ENCODE results near the gene OPA1.

- TF ChIP-seq CTCF (conservative IDR thresholded peaks at IDR 0.05; ENCODE audit: low read depth in 2 of 2), result no peak
- TF ChIP-seq REST (IDR thresholded peaks at IDR 0.05; ENCODE audit: unreplicated experiment), result no peak
- no peak for TF ChIP-seq POLR2AphosphoS5 (IDR thresholded peaks at IDR 0.05; ENCODE audit: low read depth)
- TF ChIP-seq EZH2 (IDR thresholded peaks at IDR 0.05; ENCODE audit: low read depth, unreplicated experiment), result no peak
- no peak for TF ChIP-seq EZH2phosphoT487 (IDR thresholded peaks at IDR 0.05; ENCODE audit: unreplicated experiment)
- TF ChIP-seq, protein P1, sequence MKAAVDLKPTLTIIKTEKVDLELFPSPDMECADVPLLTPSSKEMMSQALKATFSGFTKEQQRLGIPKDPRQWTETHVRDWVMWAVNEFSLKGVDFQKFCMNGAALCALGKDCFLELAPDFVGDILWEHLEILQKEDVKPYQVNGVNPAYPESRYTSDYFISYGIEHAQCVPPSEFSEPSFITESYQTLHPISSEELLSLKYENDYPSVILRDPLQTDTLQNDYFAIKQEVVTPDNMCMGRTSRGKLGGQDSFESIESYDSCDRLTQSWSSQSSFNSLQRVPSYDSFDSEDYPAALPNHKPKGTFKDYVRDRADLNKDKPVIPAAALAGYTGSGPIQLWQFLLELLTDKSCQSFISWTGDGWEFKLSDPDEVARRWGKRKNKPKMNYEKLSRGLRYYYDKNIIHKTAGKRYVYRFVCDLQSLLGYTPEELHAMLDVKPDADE (IDR thresholded peaks at IDR 0.05), result no peak
- no peak for TF ChIP-seq ZNF331 (CRISPR knock-in tag; IDR thresholded peaks at IDR 0.05; ENCODE audit: low read depth)
- TF ChIP-seq STAT1 (IDR thresholded peaks at IDR 0.05; ENCODE audit: unreplicated experiment), result no peak
- TF ChIP-seq CREB1 (CRISPR knock-in tag; IDR thresholded peaks at IDR 0.05; ENCODE audit: low read depth), result no peak
- no peak for TF ChIP-seq ZNF114 (CRISPR knock-in tag; IDR thresholded peaks at IDR 0.05)
- TF ChIP-seq JUNB (IDR thresholded peaks at IDR 0.05; ENCODE audit: unreplicated experiment), result no peak
- TF ChIP-seq NANOG (IDR thresholded peaks at IDR 0.05; ENCODE audit: borderline replicate concordance), result no peak
- TF ChIP-seq, protein P2, sequence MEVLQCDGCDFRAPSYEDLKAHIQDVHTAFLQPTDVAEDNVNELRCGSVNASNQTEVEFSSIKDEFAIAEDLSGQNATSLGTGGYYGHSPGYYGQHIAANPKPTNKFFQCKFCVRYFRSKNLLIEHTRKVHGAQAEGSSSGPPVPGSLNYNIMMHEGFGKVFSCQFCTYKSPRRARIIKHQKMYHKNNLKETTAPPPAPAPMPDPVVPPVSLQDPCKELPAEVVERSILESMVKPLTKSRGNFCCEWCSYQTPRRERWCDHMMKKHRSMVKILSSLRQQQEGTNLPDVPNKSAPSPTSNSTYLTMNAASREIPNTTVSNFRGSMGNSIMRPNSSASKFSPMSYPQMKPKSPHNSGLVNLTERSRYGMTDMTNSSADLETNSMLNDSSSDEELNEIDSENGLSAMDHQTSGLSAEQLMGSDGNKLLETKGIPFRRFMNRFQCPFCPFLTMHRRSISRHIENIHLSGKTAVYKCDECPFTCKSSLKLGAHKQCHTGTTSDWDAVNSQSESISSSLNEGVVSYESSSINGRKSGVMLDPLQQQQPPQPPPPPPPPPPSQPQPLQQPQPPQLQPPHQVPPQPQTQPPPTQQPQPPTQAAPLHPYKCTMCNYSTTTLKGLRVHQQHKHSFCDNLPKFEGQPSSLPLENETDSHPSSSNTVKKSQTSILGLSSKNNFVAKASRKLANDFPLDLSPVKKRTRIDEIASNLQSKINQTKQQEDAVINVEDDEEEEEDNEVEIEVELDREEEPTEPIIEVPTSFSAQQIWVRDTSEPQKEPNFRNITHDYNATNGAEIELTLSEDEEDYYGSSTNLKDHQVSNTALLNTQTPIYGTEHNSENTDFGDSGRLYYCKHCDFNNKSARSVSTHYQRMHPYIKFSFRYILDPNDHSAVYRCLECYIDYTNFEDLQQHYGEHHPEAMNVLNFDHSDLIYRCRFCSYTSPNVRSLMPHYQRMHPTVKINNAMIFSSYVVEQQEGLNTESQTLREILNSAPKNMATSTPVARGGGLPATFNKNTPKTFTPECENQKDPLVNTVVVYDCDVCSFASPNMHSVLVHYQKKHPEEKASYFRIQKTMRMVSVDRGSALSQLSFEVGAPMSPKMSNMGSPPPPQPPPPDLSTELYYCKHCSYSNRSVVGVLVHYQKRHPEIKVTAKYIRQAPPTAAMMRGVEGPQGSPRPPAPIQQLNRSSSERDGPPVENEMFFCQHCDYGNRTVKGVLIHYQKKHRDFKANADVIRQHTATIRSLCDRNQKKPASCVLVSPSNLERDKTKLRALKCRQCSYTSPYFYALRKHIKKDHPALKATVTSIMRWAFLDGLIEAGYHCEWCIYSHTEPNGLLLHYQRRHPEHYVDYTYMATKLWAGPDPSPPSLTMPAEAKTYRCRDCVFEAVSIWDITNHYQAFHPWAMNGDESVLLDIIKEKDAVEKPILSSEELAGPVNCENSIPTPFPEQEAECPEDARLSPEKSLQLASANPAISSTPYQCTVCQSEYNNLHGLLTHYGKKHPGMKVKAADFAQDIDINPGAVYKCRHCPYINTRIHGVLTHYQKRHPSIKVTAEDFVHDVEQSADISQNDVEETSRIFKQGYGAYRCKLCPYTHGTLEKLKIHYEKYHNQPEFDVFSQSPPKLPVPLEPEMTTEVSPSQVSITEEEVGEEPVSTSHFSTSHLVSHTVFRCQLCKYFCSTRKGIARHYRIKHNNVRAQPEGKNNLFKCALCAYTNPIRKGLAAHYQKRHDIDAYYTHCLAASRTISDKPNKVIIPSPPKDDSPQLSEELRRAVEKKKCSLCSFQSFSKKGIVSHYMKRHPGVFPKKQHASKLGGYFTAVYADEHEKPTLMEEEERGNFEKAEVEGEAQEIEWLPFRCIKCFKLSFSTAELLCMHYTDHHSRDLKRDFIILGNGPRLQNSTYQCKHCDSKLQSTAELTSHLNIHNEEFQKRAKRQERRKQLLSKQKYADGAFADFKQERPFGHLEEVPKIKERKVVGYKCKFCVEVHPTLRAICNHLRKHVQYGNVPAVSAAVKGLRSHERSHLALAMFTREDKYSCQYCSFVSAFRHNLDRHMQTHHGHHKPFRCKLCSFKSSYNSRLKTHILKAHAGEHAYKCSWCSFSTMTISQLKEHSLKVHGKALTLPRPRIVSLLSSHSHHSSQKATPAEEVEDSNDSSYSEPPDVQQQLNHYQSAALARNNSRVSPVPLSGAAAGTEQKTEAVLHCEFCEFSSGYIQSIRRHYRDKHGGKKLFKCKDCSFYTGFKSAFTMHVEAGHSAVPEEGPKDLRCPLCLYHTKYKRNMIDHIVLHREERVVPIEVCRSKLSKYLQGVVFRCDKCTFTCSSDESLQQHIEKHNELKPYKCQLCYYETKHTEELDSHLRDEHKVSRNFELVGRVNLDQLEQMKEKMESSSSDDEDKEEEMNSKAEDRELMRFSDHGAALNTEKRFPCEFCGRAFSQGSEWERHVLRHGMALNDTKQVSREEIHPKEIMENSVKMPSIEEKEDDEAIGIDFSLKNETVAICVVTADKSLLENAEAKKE (CRISPR knock-in tag; IDR thresholded peaks at IDR 0.05), result no peak
Measured at GRCh38 chr3:193614430-193614829, 21.4 kb downstream of the OPA1 start.

Data from GM23338 (cell line).